ENCODE measurements around the gene PPP2R5B.
A peak's percentile ranks its signal among the peaks of the same experiment; 100 is the strongest.

PPP2R5B gene

GRCh38 chr11:64914123-64914522 lies 10.4 kb upstream of the PPP2R5B start:
- no peak for DNase-seq (ENCODE audit: low read depth)
- H3K4me3 ChIP-seq (ENCODE audit: low read length): no peak overlapping the region
- no peak for TF ChIP-seq CTCF (IDR thresholded peaks at IDR 0.05; ENCODE audit: insufficient read depth, low read depth, low read length, missing control alignments)

- TF ChIP-seq CTCF (IDR thresholded peaks at IDR 0.05; ENCODE audit: insufficient read depth, low read depth, low read length, missing control alignments): no peak
- no peak for DNase-seq (ENCODE audit: low read depth)
- H3K4me3 ChIP-seq (ENCODE audit: low read length): peak overlapping the region; percentile 98
These were observed 9.1 kb upstream of the PPP2R5B start for GRCh38 chr11:64915376-64915887.

- no peak for TF ChIP-seq CTCF (IDR thresholded peaks at IDR 0.05; ENCODE audit: insufficient read depth, low read depth, low read length, missing control alignments)
- peak overlapping the region; percentile 98 for H3K4me3 ChIP-seq (ENCODE audit: low read length)
- peak; percentile 51 for DNase-seq (ENCODE audit: low read depth)
These were observed 8.3 kb upstream of the PPP2R5B start for GRCh38 chr11:64916040-64916774.

- peak; percentile 100 for DNase-seq (ENCODE audit: low read depth)
- peak within 1 kb of the TSS; percentile 98 for H3K4me3 ChIP-seq (ENCODE audit: low read length)
- TF ChIP-seq CTCF (IDR thresholded peaks at IDR 0.05; ENCODE audit: insufficient read depth, low read depth, low read length, missing control alignments): no peak
These were observed 7.5 kb upstream of the PPP2R5B start, which contains the start of gene ATG2A for GRCh38 chr11:64916775-64917662. Gene ATG2A, minus strand, starts transcription at chr11:64917209. Its CDS starts 74 bp downstream, at chr11:64917135.

GRCh38 chr11:64917663-64917995 lies 6.9 kb upstream of the PPP2R5B start:
- H3K4me3 ChIP-seq (ENCODE audit: low read length): peak overlapping the region; percentile 98
- DNase-seq (ENCODE audit: low read depth): no peak
- TF ChIP-seq CTCF (IDR thresholded peaks at IDR 0.05; ENCODE audit: insufficient read depth, low read depth, low read length, missing control alignments): no peak

- TF ChIP-seq CTCF (IDR thresholded peaks at IDR 0.05; ENCODE audit: insufficient read depth, low read depth, low read length, missing control alignments): peak; percentile 15
- peak; percentile 46 for DNase-seq (ENCODE audit: low read depth)
- peak overlapping the region; percentile 98 for H3K4me3 ChIP-seq (ENCODE audit: low read length)
These were observed 6.5 kb upstream of the PPP2R5B start for GRCh38 chr11:64918017-64918416.

Measured in epithelial cell of esophagus (primary cell).